Measurements from ENCODE around the gene TRABD2A. TPM values are rescaled to one million over a fixed set of nuclear protein-coding genes. Genes with fewer than 3 reads are reported as not detected.

TRABD2A gene
- total RNA-seq, 1 donor from 2014 or later: 2.0 TPM

- Mint-ChIP-seq H3K4me1 (ENCODE audit: low read depth) (no peaks in the 10 kb centered on the region), H3K36me3 (ENCODE audit: insufficient read depth) (no peaks in the 10 kb centered on the region), H3K4me3 (ENCODE audit: low read depth) (no peak overlapping the region), H3K9me3 (ENCODE audit: low read depth) (no peaks in the 10 kb centered on the region), H3K27ac (no peak overlapping the region), H3K27me3 (peaks cover 15% of the 10 kb centered on the region)
- no peak for DNase-seq (ENCODE audit: low spot score, unreplicated experiment)
- no peak for TF ChIP-seq CTCF (IDR thresholded peaks at IDR 0.05; ENCODE audit: unreplicated experiment)
These were observed 26.0 kb downstream of the TRABD2A start for GRCh38 chr2:84854850-84855249.

DNA sequence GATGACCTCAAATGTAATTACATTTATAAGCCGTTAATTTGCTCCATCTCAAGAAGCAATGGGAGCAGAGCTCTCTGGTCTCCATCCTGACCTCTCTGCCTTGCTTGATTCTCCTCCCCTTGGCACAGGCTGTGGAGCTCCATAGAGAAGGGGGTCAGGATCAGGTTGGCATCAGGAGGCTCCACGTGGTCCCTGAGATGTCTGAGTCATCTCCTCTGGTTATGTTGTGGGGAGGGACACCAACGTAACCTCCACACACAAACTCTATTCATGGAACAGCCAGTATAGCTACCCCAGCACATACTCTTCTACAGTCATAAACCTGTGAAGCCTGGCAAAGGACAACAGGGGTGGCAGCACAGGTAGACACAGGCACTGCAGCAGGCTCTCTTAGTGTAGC is 29.0 kb downstream of the TRABD2A start:
- H3K36me3 Mint-ChIP-seq (ENCODE audit: insufficient read depth): no peaks in the 10 kb centered on the region
- peaks cover 13% of the 10 kb centered on the region for H3K27me3 Mint-ChIP-seq
- no peak for DNase-seq (ENCODE audit: low spot score, unreplicated experiment)
- no peak overlapping the region for H3K27ac Mint-ChIP-seq
- TF ChIP-seq CTCF (IDR thresholded peaks at IDR 0.05; ENCODE audit: unreplicated experiment): no peak
- H3K9me3 Mint-ChIP-seq (ENCODE audit: low read depth): no peaks in the 10 kb centered on the region
- H3K4me3 Mint-ChIP-seq (ENCODE audit: low read depth): no peak overlapping the region
- H3K4me1 Mint-ChIP-seq (ENCODE audit: low read depth): no peaks in the 10 kb centered on the region

DNA sequence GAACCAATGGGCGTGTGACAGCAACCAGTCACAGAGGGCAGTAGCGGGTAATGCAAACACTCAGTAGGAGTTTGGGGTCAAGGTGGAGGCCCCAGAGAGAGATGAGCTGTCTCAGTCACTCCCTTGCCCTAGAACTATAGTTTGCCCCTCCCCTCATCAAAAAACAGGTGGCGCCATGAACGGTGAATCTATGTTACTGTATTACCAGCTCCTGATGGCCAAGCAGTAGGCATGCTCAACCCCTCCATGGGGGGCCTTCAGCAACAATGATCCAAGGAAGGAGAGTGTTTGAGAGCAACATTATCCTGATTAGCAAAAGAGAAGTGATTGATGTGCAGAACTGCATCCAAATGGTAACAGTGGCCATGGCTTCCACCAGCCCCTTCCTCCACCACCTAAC is 30.4 kb downstream of the TRABD2A start:
- Mint-ChIP-seq H3K27me3 (peaks cover 3% of the 10 kb centered on the region), H3K36me3 (ENCODE audit: insufficient read depth) (no peaks in the 10 kb centered on the region), H3K4me1 (ENCODE audit: low read depth) (no peaks in the 10 kb centered on the region), H3K27ac (no peak overlapping the region), H3K4me3 (ENCODE audit: low read depth) (no peak overlapping the region), H3K9me3 (ENCODE audit: low read depth) (no peaks in the 10 kb centered on the region)
- no peak for TF ChIP-seq CTCF (IDR thresholded peaks at IDR 0.05; ENCODE audit: unreplicated experiment)
- no peak for DNase-seq (ENCODE audit: low spot score, unreplicated experiment)

DNA sequence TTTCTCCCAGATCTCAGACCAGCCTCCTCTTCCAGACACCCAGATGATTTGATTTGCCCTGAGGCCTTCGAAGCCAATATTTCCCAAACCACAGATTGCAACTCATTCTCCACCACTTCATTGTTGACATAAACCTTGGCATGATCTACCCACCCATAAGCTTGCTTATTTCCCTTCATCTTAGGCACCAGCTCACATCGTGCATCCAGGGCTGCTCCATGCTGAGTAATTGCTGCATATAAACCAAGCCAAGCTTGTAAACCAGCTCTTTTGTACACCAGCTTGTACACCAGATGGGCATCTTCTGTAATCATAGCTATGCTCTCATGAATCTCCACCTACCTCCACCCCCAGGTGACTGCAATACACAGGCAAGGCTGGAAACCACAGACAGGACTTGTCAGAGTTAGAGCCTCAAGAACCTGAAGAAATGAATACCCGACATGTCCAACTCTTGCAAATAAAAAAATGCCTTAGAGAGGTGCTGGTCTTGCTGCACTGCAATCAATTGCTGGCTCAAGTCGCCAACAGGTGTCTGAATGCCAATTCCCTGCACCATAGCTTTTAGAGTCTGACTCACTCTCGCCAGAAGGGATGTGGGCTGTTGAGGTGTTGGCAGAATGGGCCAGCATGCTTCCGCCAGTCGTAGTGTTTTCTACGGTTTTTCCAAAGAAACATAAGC is 31.5 kb downstream of the TRABD2A start:
- Mint-ChIP-seq H3K27ac (no peak overlapping the region), H3K4me3 (ENCODE audit: low read depth) (no peak overlapping the region), H3K27me3 (peaks cover 3% of the 10 kb centered on the region), H3K9me3 (ENCODE audit: low read depth) (no peaks in the 10 kb centered on the region), H3K4me1 (ENCODE audit: low read depth) (no peaks in the 10 kb centered on the region), H3K36me3 (ENCODE audit: insufficient read depth) (no peaks in the 10 kb centered on the region)
- DNase-seq (ENCODE audit: low spot score, unreplicated experiment): no peak
- TF ChIP-seq CTCF (IDR thresholded peaks at IDR 0.05; ENCODE audit: unreplicated experiment): no peak

DNA sequence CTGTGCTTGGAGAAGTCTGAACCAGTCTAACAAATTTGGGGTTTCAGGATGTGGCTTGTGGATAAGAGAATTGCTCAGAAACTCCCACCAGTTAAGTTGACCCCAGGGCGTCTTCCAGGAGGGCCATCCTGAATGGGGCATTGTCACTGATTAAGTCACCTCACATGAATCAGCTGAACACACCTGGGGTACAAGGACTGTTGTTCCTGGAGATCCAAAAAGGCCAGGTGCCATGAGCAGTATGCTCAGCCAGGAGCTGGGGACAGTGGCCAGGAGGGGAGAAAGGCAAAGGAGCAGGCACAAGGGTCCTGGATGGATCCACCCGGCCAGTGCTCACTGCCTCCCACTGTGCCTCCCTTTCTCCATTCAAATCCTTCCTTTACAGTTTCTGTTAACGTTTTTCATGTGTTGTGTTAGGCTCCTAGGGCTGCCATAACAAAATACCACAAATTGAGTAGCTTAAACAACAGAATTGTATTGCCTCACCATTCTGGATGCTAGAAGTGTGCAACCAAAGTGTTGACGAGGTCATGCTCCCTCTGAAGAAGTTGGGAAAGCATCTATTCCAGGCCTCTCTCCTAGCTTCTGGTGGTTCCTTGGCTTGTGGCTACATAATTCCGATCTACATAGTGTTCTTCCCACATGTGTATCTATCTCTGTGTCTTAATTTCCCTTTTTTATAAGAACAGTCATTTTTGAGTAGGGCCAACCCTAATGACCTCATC is 33.4 kb downstream of the TRABD2A start:
- no peaks in the 10 kb centered on the region for H3K9me3 Mint-ChIP-seq (ENCODE audit: low read depth)

More for the DNA sequence above, 33.4 kb downstream of the TRABD2A start:
- H3K4me1 Mint-ChIP-seq (ENCODE audit: low read depth): no peaks in the 10 kb centered on the region
- H3K27ac Mint-ChIP-seq: no peak overlapping the region
- TF ChIP-seq CTCF (IDR thresholded peaks at IDR 0.05; ENCODE audit: unreplicated experiment): no peak
- DNase-seq (ENCODE audit: low spot score, unreplicated experiment): no peak
- no peaks in the 10 kb centered on the region for H3K36me3 Mint-ChIP-seq (ENCODE audit: insufficient read depth)
- no peak overlapping the region for H3K4me3 Mint-ChIP-seq (ENCODE audit: low read depth)
- H3K27me3 Mint-ChIP-seq: peaks cover 6% of the 10 kb centered on the region

Measured in progenitor cell of endocrine pancreas (in vitro differentiated cells).